MCF 10A (cell line): ENCODE data around the gene PTRH1. TPM values are rescaled to one million over a fixed set of nuclear protein-coding genes. Genes with fewer than 3 reads are reported as not detected.

Experiments used
- BruUV-seq: library from RNA; stranded (reverse); fragments of 400-500 nt; replicated peaks from 2 replicates; lab custom pipeline; 2021; lab: Mats Ljungman, UMichigan
- CTCF ChIA-PET: fragments of 300-600 bp; sonication (Branson Sonifier 250); formaldehyde crosslinking; extraction: SDS; loops from one replicate; lab custom pipeline; 2021; ENCODE audit warnings: antibody characterized with exemption, inconsistent platforms; lab: Yijun Ruan, JAX
- POLR2A ChIA-PET: fragments of 300-600, 350-650 bp; sonication (Branson Sonifier 250); formaldehyde crosslinking; extraction: SDS; loops from one replicate; lab custom pipeline; 2020; ENCODE audit warnings: antibody characterized with exemption, inconsistent platforms; lab: Yijun Ruan, JAX
- DNase-seq: peaks from one replicate; pipeline ENCODE4 v3.0.0-alpha.2; 2018; ENCODE audit not compliant: unreplicated experiment
- H3K27ac Mint-ChIP-seq: one replicate; pipeline ENCODE4 v1.8.0; 2022; ENCODE audit warnings: mild to moderate bottlenecking, low read depth, mixed read lengths; ENCODE audit not compliant: unreplicated experiment
- H3K27me3 Mint-ChIP-seq: one replicate; pipeline ENCODE4 v1.8.0; 2022; ENCODE audit warnings: mixed read lengths; ENCODE audit not compliant: insufficient read depth, unreplicated experiment
- H3K36me3 Mint-ChIP-seq: one replicate; pipeline ENCODE4 v1.8.0; 2022; ENCODE audit warnings: mild to moderate bottlenecking, moderate library complexity, mixed read lengths; ENCODE audit not compliant: insufficient read depth, unreplicated experiment
- H3K4me1 Mint-ChIP-seq: one replicate; pipeline ENCODE4 v1.8.0; 2022; ENCODE audit warnings: mixed read lengths; ENCODE audit not compliant: insufficient read depth, unreplicated experiment
- H3K4me3 Mint-ChIP-seq: one replicate; pipeline ENCODE4 v1.8.0; 2022; ENCODE audit warnings: mild to moderate bottlenecking, moderate library complexity, mixed read lengths; ENCODE audit not compliant: unreplicated experiment
- H3K9me3 Mint-ChIP-seq: one replicate; pipeline ENCODE4 v1.8.0; 2022; ENCODE audit warnings: mixed read lengths; ENCODE audit not compliant: unreplicated experiment
- CTCF ChIP-seq: fragments of 200-600 bp; IDR thresholded peaks from one replicate; pipeline ENCODE4 v1.8.0; 2022; ENCODE audit warnings: antibody characterized with exemption, mild to moderate bottlenecking; ENCODE audit not compliant: unreplicated experiment
- intact Hi-C: fragments of 100-400 bp; cut with micrococcal nuclease; formaldehyde crosslinking; loops from 2 replicates; pipeline ENCODE4 v1.14.1; 2022
- total RNA-seq: library from RNA; stranded (reverse); gene quantifications from 2 replicates; pipeline ENCODE4 v1.2.3, GENCODE V29; 2022

The PTRH1 gene
- total RNA-seq, 1 experiment from 2014 or later = 35.2 TPM

- Mint-ChIP-seq H3K27me3 (no peaks in the 10 kb centered on the region), H3K36me3 (no peaks in the 10 kb centered on the region), H3K9me3 (no peaks in the 10 kb centered on the region), H3K4me1 (peaks cover 7% of the 10 kb centered on the region), H3K4me3 (no peak overlapping the region), H3K27ac (no peak overlapping the region)
- BruUV-seq = no TSS peak
- ChIA-PET CTCF (no interaction called here), POLR2A (no interaction called here)
- intact Hi-C loops = no loop called here
- no peak for TF ChIP-seq CTCF
- DNase-seq = no peak
Measured at GRCh38 chr9:127712371-127712770, 3.1 kb downstream of the PTRH1 start.

GRCh38 chr9:127711831-127712274, 3.6 kb downstream of the PTRH1 start:
- H3K4me3 Mint-ChIP-seq = no peak overlapping the region
- H3K27ac Mint-ChIP-seq = no peak overlapping the region
- POLR2A ChIA-PET = no interaction called here

GRCh38 chr9:127711226-127711701, 4.2 kb downstream of the PTRH1 start:
- H3K36me3 Mint-ChIP-seq = no peaks in the 10 kb centered on the region
- ChIA-PET CTCF (interaction anchor here (0.6 kb wide), 1 partner anchor 223 kb away, joined by 3 read pairs; no protein-coding TSS in a partner anchor), POLR2A (no interaction called here)
- peaks cover 6% of the 10 kb centered on the region for H3K4me1 Mint-ChIP-seq
- H3K27me3 Mint-ChIP-seq = no peaks in the 10 kb centered on the region
- no peak for TF ChIP-seq CTCF
- H3K9me3 Mint-ChIP-seq = no peaks in the 10 kb centered on the region
- intact Hi-C loops = no loop called here
- BruUV-seq = no TSS peak
- DNase-seq = no peak
- H3K4me3 Mint-ChIP-seq = no peak overlapping the region
- no peak overlapping the region for H3K27ac Mint-ChIP-seq

More at GRCh38 chr9:127711831-127712274, 3.6 kb downstream of the PTRH1 start:
- no peak for DNase-seq
- BruUV-seq = no TSS peak
- TF ChIP-seq CTCF = no peak
- Mint-ChIP-seq H3K36me3 (no peaks in the 10 kb centered on the region), H3K4me1 (peaks cover 7% of the 10 kb centered on the region), H3K27me3 (no peaks in the 10 kb centered on the region), H3K9me3 (no peaks in the 10 kb centered on the region)
- CTCF ChIA-PET = interaction anchor here (0.6 kb wide), 2 partner anchors 59 to 223 kb away, joined by 3 to 4 read pairs; no protein-coding TSS in a partner anchor
- intact Hi-C loops = no loop called here

GRCh38 chr9:127710204-127710783, 5.2 kb downstream of the PTRH1 start:
- no peak for TF ChIP-seq CTCF
- no TSS peak for BruUV-seq
- Mint-ChIP-seq H3K4me3 (no peak overlapping the region), H3K27ac (no peak overlapping the region), H3K27me3 (no peaks in the 10 kb centered on the region), H3K36me3 (no peaks in the 10 kb centered on the region), H3K4me1 (no peaks in the 10 kb centered on the region), H3K9me3 (no peaks in the 10 kb centered on the region)
- DNase-seq = no peak
- POLR2A ChIA-PET = interaction anchor here (1.0 kb wide), 1 partner anchor 25 kb away, joined by 3 read pairs; the partner anchor contains the start of gene TOR2A
- CTCF ChIA-PET = interaction anchor here (0.5 to 0.7 kb wide), 2 partner anchors 88 to 192 kb away, joined by 3 read pairs; no protein-coding TSS in a partner anchor
- intact Hi-C loops = no loop called here
